Measurements from ENCODE around the gene SQSTM1. TPM values are rescaled to one million over a fixed set of nuclear protein-coding genes. Genes with fewer than 3 reads are reported as not detected.
A peak's percentile ranks its signal among the peaks of the same experiment; 100 is the strongest.

Gene SQSTM1
- total RNA-seq, 1 experiment from 2014 or later = 715 TPM

DNA sequence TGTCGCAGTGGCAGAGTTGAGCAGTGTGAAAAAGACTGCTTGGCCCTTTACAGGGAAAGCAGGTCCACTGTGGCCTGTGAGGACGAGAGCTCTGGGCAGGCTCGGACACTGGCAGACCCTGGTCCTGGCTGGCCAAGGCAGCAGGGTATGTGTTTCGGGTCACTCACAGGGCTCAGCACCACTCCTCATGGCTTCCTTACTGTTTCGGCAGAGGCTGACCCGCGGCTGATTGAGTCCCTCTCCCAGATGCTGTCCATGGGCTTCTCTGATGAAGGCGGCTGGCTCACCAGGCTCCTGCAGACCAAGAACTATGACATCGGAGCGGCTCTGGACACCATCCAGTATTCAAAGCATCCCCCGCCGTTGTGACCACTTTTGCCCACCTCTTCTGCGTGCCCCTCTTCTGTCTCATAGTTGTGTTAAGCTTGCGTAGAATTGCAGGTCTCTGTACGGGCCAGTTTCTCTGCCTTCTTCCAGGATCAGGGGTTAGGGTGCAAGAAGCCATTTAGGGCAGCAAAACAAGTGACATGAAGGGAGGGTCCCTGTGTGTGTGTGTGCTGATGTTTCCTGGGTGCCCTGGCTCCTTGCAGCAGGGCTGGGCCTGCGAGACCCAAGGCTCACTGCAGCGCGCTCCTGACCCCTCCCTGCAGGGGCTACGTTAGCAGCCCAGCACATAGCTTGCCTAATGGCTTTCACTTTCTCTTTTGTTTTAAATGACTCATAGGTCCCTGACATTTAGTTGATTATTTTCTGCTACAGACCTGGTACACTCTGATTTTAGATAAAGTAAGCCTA lies 15.7 kb downstream of the SQSTM1 start:
- no peak overlapping the region for H3K4me3 ChIP-seq
- H3K27ac ChIP-seq = 0 out of 2 replicates have a peak overlapping the region, but pooled peaks have one; percentile 17
- ChIA-PET POLR2A (ENCODE audit: unreplicated experiment) (interaction anchor here (0.6 kb wide), 1 partner anchor 17 kb away, joined by 3 read pairs; no protein-coding TSS in a partner anchor), CTCF (no interaction called here)
- H3K4me1 ChIP-seq (replicated peaks; ENCODE audit: insufficient read depth) = no peaks in the 10 kb centered on the region
- peaks cover 10% of the 10 kb centered on the region; the same call in 1 of the 2 replicates for H3K79me2 ChIP-seq (ENCODE audit: low read depth)
- peaks cover 80% of the 10 kb centered on the region for H3F3A ChIP-seq (ENCODE audit: insufficient read depth, low read depth)
- intact Hi-C loops (cut with micrococcal nuclease; ENCODE audit: unreplicated experiment) = loop anchor here (5.0 kb wide), 2 partner anchors 39 to 74 kb away; no protein-coding TSS in a partner anchor
- H2AFZ ChIP-seq = no peak overlapping the region
- DNase-seq = peak in 1 of 2 experiments; percentile 49
- H3K36me3 ChIP-seq (ENCODE audit: low read depth) = peaks cover 30% of the 10 kb centered on the region
- H4K20me1 ChIP-seq (ENCODE audit: insufficient read depth) = peaks cover 66% of the 10 kb centered on the region
- H3K9me3 ChIP-seq (ENCODE audit: insufficient read depth, low read depth) = no peaks in the 10 kb centered on the region
- TF ChIP-seq EZH2 (IDR thresholded peaks at IDR 0.05; ENCODE audit: low read depth) = no peak
- TF ChIP-seq, protein P1, sequence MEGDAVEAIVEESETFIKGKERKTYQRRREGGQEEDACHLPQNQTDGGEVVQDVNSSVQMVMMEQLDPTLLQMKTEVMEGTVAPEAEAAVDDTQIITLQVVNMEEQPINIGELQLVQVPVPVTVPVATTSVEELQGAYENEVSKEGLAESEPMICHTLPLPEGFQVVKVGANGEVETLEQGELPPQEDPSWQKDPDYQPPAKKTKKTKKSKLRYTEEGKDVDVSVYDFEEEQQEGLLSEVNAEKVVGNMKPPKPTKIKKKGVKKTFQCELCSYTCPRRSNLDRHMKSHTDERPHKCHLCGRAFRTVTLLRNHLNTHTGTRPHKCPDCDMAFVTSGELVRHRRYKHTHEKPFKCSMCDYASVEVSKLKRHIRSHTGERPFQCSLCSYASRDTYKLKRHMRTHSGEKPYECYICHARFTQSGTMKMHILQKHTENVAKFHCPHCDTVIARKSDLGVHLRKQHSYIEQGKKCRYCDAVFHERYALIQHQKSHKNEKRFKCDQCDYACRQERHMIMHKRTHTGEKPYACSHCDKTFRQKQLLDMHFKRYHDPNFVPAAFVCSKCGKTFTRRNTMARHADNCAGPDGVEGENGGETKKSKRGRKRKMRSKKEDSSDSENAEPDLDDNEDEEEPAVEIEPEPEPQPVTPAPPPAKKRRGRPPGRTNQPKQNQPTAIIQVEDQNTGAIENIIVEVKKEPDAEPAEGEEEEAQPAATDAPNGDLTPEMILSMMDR (conservative IDR thresholded peaks at IDR 0.05) = no peak
- TSS peak; percentile 7 for BruUV-seq (replicated peaks)
- no peaks in the 10 kb centered on the region for H3K9me2 ChIP-seq (ENCODE audit: insufficient read depth)
- H3K27me3 ChIP-seq (ENCODE audit: insufficient read depth, low read depth) = no peaks in the 10 kb centered on the region
- no peak overlapping the region for H3K4me2 ChIP-seq

- no peaks in the 10 kb centered on the region for H3K9me2 ChIP-seq (ENCODE audit: insufficient read depth)
- no TSS peak for BruUV-seq (replicated peaks)
- H3K4me3 ChIP-seq = no peak overlapping the region
- H3K79me2 ChIP-seq (ENCODE audit: low read depth) = peaks cover 10% of the 10 kb centered on the region; the same call in 1 of the 2 replicates
- TF ChIP-seq, protein P1 (conservative IDR thresholded peaks at IDR 0.05) = no peak
- no peak for TF ChIP-seq EZH2 (IDR thresholded peaks at IDR 0.05; ENCODE audit: low read depth)
- DNase-seq = no peak
- H3K9me3 ChIP-seq (ENCODE audit: insufficient read depth, low read depth) = no peaks in the 10 kb centered on the region
- CTCF ChIA-PET = no interaction called here
- H3K36me3 ChIP-seq (ENCODE audit: low read depth) = peaks cover 24% of the 10 kb centered on the region
- no peak overlapping the region for H2AFZ ChIP-seq
- peaks cover 71% of the 10 kb centered on the region for H3F3A ChIP-seq (ENCODE audit: insufficient read depth, low read depth)
- H3K27me3 ChIP-seq (ENCODE audit: insufficient read depth, low read depth) = no peaks in the 10 kb centered on the region
- H3K27ac ChIP-seq = peak overlapping the region; percentile 17; the same call in 1 of the 2 replicates
- intact Hi-C loops (cut with micrococcal nuclease; ENCODE audit: unreplicated experiment) = loop anchor here (5.0 kb wide), 2 partner anchors 40 to 75 kb away; no protein-coding TSS in a partner anchor
- POLR2A ChIA-PET (ENCODE audit: unreplicated experiment) = no interaction called here
- H3K4me1 ChIP-seq (replicated peaks; ENCODE audit: insufficient read depth) = no peaks in the 10 kb centered on the region
- peaks cover 57% of the 10 kb centered on the region for H4K20me1 ChIP-seq (ENCODE audit: insufficient read depth)
- H3K4me2 ChIP-seq = no peak overlapping the region
These were observed 16.6 kb downstream of the SQSTM1 start for GRCh38 chr5:179837076-179838011.

All from PC-9 (cell line).